AG09319 (cell line): Measurements from ENCODE around the gene SLC22A7.

Experiments
- DNase-seq: peaks from one replicate; pipeline ENCODE4 v3.0.0-alpha.2; 2010; ENCODE audit warnings: low read depth; ENCODE audit errors: extremely low read depth
- TF ChIP-seq, protein P1 (sequence below): IDR thresholded peaks from 2 replicates; pipeline ENCODE4 v1.5.1; 2011; ENCODE audit warnings: low read depth, mild to moderate bottlenecking, inconsistent platforms, low read length, moderate library complexity

Gene SLC22A7

DNA sequence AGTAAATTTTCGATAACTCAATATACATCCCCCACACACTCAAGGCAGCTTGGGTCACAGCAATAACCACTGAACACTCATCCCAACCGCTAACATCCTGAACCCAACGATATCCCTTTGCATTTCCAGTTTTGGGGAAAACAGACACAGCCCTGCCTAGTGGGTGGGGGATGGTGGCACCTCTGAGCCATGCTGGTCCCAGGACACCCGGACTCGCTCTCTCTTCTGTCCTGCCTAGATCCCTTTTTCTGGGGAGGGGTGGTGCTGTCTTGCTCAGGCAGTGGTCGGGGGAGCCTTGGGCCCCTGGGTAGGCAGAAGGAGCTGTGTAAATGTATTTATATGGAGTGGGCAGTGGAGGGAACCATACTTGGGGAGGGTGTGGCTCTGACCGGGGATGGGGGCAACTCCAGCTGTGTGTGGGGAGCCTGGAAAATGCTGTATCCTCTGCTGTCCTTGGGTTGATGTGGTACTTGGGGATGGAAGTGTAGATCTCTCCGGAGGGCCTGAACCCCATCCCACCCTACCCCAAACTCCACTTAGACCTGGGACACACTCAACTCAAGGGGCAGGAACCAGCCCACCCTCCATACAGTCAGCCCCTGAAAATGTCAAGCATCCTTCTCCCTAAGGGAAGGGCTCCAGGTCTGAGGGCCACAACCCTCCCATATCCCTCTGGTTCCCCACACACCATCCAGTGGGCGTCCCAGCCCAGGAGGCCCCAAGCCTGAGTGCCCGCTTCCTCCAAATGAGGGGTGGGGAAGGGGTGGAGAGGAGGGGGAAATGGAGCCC lies 23.7 kb upstream of the SLC22A7 start:
- TF ChIP-seq, protein P1, sequence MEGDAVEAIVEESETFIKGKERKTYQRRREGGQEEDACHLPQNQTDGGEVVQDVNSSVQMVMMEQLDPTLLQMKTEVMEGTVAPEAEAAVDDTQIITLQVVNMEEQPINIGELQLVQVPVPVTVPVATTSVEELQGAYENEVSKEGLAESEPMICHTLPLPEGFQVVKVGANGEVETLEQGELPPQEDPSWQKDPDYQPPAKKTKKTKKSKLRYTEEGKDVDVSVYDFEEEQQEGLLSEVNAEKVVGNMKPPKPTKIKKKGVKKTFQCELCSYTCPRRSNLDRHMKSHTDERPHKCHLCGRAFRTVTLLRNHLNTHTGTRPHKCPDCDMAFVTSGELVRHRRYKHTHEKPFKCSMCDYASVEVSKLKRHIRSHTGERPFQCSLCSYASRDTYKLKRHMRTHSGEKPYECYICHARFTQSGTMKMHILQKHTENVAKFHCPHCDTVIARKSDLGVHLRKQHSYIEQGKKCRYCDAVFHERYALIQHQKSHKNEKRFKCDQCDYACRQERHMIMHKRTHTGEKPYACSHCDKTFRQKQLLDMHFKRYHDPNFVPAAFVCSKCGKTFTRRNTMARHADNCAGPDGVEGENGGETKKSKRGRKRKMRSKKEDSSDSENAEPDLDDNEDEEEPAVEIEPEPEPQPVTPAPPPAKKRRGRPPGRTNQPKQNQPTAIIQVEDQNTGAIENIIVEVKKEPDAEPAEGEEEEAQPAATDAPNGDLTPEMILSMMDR: no peak
- no peak for DNase-seq

DNA sequence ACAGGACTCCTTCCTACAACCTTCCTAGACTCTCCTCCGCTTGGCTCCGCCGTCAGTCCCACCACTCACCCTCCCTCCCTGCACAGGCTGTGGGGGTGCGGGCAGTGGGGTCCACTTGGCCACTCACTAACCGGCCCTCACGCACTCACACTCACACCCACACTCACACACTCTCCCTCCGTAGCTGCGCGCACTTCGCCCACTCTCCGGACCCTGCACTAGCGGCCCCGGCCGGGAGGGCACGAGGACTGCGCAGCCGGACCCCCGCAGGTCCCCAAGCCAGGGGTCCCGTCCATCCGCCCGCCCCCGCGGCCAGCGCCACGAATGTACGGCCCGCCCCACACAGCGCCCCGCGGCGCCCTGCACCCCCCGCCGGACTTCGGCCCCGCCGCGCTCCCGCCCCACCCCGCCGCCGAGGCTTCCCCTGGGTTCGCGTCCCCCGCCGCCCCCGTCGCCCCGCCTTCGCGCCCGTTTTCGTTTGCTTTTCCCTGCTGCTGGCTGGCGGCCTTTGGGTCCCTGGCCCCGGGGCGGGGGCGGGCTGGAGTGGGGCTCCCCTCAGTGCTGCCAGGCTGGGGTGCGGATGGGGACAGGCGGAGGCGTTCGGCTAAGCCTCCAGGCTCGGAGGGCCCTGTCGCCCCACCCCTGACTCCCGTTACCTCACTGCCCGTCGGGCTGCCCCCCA lies 23.0 kb upstream of the SLC22A7 start:
- TF ChIP-seq, protein P1: no peak
- DNase-seq: no peak

DNA sequence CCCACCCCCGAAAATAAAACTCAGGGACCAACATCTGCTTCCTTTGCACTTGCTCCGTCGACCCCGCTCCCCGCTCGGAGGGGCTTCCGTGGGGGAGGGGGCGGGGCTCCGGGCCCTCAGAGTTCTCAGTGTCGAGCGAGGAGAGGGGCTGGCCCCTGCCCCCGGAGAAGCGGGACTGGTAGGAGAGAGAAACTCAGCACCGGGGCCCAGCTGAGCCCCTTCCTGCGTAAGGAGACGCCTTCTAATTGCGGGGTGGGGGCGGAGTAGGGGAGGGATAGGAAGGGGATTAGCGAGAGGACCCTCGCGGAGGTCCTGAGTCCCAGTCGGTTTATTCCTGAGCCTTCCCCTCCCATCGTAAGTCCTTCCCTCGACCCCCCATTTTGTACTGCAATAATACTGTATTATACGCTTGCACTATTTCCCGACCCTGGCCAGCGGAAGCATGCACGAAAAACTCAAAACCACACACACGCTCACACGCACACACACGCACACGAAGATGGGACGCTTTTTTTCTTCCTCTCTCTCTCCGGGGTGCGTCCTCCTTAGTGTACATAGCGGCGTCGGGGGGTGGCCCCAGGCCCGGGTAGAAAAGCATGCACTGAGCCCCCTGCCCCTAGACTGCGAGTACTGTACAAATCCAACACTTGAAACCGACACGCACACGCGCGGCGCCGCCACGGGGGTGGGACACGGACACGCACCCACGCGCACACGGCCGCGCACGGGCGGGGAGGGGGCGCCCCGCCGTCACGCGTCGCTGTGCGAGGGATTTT lies 22.1 kb upstream of the SLC22A7 start:
- TF ChIP-seq, protein P1: no peak

DNA sequence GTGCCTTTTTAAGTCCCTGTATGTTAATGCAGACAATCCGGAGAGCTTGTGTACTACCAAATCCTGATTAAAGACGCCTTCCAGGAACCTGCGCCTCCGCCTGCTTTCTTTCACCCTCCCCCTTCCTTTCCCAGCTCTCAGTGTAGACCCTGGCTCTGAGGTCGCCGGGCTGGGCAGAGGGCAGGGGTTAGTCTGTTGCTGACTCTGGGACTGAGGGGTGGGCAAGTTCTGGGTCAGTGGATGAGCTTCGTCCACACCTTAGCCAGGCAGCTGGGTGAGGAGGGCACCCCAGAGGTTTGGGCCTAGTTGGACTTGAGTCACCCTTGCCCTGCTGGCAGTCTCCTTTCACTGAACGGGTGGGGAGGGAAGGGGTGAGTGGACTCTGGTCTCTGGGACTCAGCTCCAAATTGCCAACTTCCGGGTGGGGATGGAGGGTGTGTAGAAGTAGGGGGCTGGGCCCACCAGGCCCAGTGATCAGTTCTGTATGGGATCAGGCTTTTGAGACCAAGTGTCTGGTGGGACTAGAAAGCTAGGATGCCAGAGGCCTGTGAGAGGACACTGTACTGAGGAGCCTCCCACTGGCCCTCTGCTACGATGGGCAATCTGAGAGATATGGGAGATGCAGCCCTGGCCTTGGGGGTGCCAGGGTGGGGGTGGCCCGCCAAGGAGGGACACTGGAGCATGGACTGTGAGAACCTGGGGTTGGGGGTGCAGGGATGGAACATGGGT lies 21.3 kb upstream of the SLC22A7 start:
- TF ChIP-seq, protein P1: no peak
- no peak for DNase-seq

More for the DNA sequence above, 22.1 kb upstream of the SLC22A7 start:
- DNase-seq: no peak

DNA sequence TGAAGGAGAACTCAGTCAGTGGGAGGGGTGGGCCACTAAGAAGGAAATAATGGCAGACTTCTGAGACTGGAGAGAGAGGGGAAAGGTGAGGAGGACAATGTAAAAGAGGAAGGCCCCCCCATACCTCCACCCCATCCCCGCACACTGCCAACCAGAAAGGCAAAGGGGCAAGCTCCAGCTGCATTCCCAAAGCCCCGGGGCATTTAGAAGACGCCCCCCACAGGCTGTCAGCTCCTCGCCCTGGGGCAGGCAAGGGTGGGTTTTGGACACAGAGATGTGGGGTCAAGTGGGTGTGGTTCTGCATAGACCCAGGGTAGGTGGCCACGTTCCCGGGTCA lies 20.8 kb upstream of the SLC22A7 start:
- TF ChIP-seq, protein P1: no peak
- DNase-seq: no peak

DNA sequence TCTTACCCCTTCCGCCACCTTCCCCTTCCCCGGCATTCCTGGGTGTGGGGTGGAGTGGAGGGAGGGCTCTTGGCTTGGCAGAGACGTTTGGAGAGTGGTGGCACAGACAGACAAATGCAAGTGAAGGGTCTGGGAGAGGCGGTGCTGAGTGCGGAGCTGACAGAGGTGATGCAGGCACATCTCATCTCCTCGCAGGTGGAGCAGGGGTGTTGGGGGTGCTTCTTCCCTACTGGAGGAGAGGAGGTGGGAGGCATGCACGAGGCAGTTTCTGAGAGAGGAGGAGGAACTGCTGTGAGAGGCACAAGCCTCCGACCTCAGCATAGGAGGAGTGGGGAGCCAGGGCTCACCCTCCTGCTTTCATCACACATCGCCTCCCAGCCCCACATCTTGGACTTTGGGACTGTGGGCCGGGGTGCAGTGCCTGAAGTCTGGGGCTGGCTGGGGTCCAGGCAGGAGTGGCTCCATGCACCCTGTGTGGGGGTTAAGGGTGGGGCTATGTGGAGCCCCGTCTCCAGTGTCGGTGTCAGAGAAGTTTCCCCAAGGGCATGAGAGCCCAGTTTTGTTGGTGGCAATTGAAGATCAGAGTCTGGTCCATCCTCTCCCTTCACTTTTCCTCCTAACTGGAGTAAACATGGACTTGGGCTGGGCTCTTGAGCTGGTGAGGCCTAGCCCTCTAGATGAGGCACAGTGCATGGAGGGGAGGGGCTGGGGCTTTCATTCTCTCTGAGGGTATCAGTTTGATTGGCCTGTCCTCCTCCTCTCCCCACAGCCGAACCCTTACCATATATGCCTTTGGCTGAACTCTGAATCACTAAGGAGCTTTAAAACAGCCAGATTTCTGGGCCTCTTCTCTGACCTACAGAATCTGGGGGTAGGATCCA lies 20.2 kb upstream of the SLC22A7 start:
- TF ChIP-seq, protein P1: no peak
- no peak for DNase-seq
